Activated CD8-positive, alpha-beta T cell treated with anti-CD3 and anti-CD28 coated beads, Interleukin-2, amount 10 ng/mL, durations not matched to agents 7 days and 5 days (primary cell): ENCODE results near the gene CFAP251. TPM values are rescaled to one million over a fixed set of nuclear protein-coding genes. Genes with fewer than 3 reads are reported as not detected.
"Not testable (repeated sequence)": the region's sequence is repeated elsewhere in the genome, so short reads cannot be mapped to it uniquely, and the experiment has no call there.

Experiments
- ATAC-seq: fragments of 150-1000 bp; cut with Tn5 transposase; one replicate; pipeline ENCODE4 v1.10.0; 2021; ENCODE audit warnings: moderate library complexity
- CTCF ChIA-PET: fragments of 350-600 bp; sonication (Branson Sonifier 250); formaldehyde crosslinking; loops from one replicate; lab custom pipeline; 2021; ENCODE audit warnings: antibody characterized with exemption; lab: Charles Lee
- POLR2A ChIA-PET: fragments of 350-600 bp; sonication (Branson Sonifier 250); formaldehyde crosslinking; loops from one replicate; lab custom pipeline; 2021; ENCODE audit warnings: antibody characterized with exemption; lab: Charles Lee
- DNase-seq: peaks from one replicate; pipeline ENCODE4 v3.0.0-alpha.2; 2020
- H3K27ac Mint-ChIP-seq: one replicate; pipeline ENCODE4 v1.8.0; 2021; ENCODE audit warnings: mild to moderate bottlenecking, mixed read lengths
- H3K27me3 Mint-ChIP-seq: one replicate; pipeline ENCODE4 v1.8.0; 2021; ENCODE audit warnings: low read depth, mixed read lengths
- H3K36me3 Mint-ChIP-seq: one replicate; pipeline ENCODE4 v1.8.0; 2021; ENCODE audit warnings: low read depth, mixed read lengths
- H3K4me1 Mint-ChIP-seq: one replicate; pipeline ENCODE4 v1.8.0; 2021; ENCODE audit warnings: low read depth, mixed read lengths
- H3K4me3 Mint-ChIP-seq: one replicate; pipeline ENCODE4 v1.8.0; 2021; ENCODE audit warnings: mild to moderate bottlenecking, mixed read lengths
- H3K9me3 Mint-ChIP-seq: one replicate; pipeline ENCODE4 v1.8.0; 2022; ENCODE audit warnings: mixed read lengths; ENCODE audit not compliant: insufficient read depth
- total RNA-seq, 2 experiments: library from RNA; stranded (reverse); gene quantifications; one replicate each; pipeline ENCODE4 v1.2.3, GENCODE V29; 2021

The CFAP251 gene
- total RNA-seq, 2 experiments from 2014 or later, result 0.70 to 0.82 TPM

GRCh38 chr12:121888478-121889273, 29.7 kb upstream of the CFAP251 start, which contains the start of gene PSMD9:
TSS of gene PSMD9 (plus strand) at chr12:121888790. CDS start at chr12:121888857, 67 bp downstream.
- no peaks in the 10 kb centered on the region for H3K27me3 Mint-ChIP-seq
- ATAC-seq (peak; percentile 93), DNase-seq (peak; percentile 98)
- H3K9me3 Mint-ChIP-seq, result no peaks in the 10 kb centered on the region
- H3K4me3 Mint-ChIP-seq, result peak within 1 kb of the TSS; percentile 99
- POLR2A ChIA-PET, result interaction anchor here (0.7 to 2.7 kb wide), 7 partner anchors 59 to 422 kb away, joined by 3 to 12 read pairs (median 5); partner anchors contain the start of genes BCL7A and RHOF
- H3K36me3 Mint-ChIP-seq, result peaks cover 19% of the 10 kb centered on the region
- H3K4me1 Mint-ChIP-seq, result peaks cover 44% of the 10 kb centered on the region
- CTCF ChIA-PET, result interaction anchor here (0.6 to 11.4 kb wide), 22 partner anchors 9 to 202 kb away, joined by 3 to 188 read pairs (median 5); partner anchors contain the start of genes CFAP251 and RHOF
- H3K27ac Mint-ChIP-seq, result peak within 1 kb of the TSS; percentile 100

GRCh38 chr12:121889274-121889624, 29.1 kb upstream of the CFAP251 start:
- H3K9me3 Mint-ChIP-seq, result no peaks in the 10 kb centered on the region
- no peaks in the 10 kb centered on the region for H3K27me3 Mint-ChIP-seq
- H3K4me1 Mint-ChIP-seq, result peaks cover 50% of the 10 kb centered on the region
- peak overlapping the region; percentile 99 for H3K4me3 Mint-ChIP-seq
- ChIA-PET POLR2A (interaction anchor here (1.2 to 2.7 kb wide), 4 partner anchors 60 to 132 kb away, joined by 3 to 12 read pairs (median 6); partner anchors contain the start of genes BCL7A and RHOF), CTCF (interaction anchor here (0.6 to 11.4 kb wide), 12 partner anchors 8 to 171 kb away, joined by 3 to 188 read pairs (median 6); partner anchors contain the start of genes CFAP251 and RHOF)
- DNase-seq (no peak), ATAC-seq (no peak)
- H3K36me3 Mint-ChIP-seq, result peaks cover 19% of the 10 kb centered on the region
- peak overlapping the region; percentile 100 for H3K27ac Mint-ChIP-seq

DNA sequence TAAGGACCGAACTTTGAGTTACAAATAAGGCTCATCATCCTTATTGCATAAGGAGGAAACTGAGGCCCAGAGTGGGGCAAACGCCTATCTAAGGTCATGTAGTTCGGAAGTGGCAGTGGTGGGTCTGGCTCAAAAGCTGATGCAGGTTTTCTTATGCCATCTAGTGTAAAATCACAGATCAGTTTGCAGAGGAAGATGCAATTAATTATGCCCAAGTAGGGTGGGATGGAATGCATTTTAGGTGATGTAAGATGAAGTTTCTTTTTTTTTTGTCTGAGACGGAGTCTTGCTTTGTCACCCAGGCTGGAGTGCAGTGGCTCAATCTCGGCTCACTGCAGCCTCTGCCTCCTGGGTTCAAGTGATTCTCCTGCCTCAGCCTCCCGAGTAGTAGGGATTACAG, 28.7 kb upstream of the CFAP251 start:
- ChIA-PET POLR2A (interaction anchor here (0.6 to 2.7 kb wide), 3 partner anchors 19 to 95 kb away, joined by 3 to 12 read pairs (median 7); partner anchors contain the start of gene RHOF), CTCF (interaction anchor here (0.7 to 11.4 kb wide), 8 partner anchors 29 to 113 kb away, joined by 3 to 188 read pairs (median 10); partner anchors contain the start of genes CFAP251 and RHOF)
- not testable (repeated sequence) for H3K9me3 Mint-ChIP-seq, ATAC-seq, DNase-seq, H3K27me3 Mint-ChIP-seq
- peaks cover 54% of the 10 kb centered on the region for H3K4me1 Mint-ChIP-seq
- peak overlapping the region; percentile 99 for H3K4me3 Mint-ChIP-seq
- H3K36me3 Mint-ChIP-seq, result peaks cover 19% of the 10 kb centered on the region
- peak overlapping the region; percentile 100 for H3K27ac Mint-ChIP-seq

DNA sequence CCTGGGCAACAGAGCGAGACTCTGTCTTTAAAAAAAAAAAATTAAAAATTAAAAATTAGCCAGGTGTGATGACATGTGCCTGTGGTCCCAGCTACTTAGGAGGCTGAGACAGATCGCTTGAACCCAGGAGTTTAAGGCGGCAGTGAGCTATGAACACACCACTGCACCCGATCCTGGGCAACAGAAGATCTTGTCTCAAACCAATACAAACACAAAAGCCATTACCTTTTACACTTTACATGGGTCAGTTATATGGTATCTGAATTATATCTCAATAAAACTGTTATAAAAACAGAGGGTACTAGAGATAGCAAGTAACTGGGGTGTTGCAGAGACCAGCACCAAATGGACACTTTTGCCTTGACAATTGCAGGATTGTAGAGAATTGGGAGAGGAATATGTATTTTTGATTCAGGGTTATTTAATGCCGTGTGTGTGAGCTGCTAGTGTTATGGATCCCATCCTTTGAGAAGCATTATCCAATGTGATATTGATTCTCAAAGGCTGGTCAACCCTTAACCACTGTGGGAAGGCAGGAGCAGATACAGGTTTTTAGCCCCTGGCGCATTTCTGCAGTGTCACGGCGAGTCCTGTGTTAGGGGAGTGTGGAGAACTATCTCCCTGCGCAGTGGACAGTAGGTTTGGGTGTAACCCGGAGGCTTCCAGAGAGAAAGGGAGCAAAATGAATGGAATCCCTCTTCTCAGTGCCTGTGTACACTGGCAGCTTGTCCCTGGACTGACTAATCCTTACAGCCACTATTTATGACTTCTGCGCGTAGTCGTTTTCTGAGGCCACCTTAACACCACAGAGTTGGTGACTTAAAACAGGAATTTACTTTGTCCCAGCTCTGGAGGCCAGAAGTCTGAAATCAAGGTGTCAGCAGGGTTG, 25.5 kb upstream of the CFAP251 start:
- ATAC-seq (no peak), DNase-seq (no peak)
- no peak overlapping the region for H3K4me3 Mint-ChIP-seq
- POLR2A ChIA-PET, result interaction anchor here (1.2 kb wide), 1 partner anchor 99 kb away, joined by 4 read pairs; the partner anchor contains the start of gene RHOF
- H3K9me3 Mint-ChIP-seq, result no peaks in the 10 kb centered on the region
- H3K4me1 Mint-ChIP-seq, result peaks cover 52% of the 10 kb centered on the region
- no peak overlapping the region for H3K27ac Mint-ChIP-seq
- CTCF ChIA-PET, result interaction anchor here (0.9 to 11.4 kb wide), 6 partner anchors 26 to 119 kb away, joined by 3 to 188 read pairs (median 3); partner anchors contain the start of genes CFAP251 and RHOF
- peaks cover 39% of the 10 kb centered on the region for H3K36me3 Mint-ChIP-seq
- H3K27me3 Mint-ChIP-seq, result no peaks in the 10 kb centered on the region

DNA sequence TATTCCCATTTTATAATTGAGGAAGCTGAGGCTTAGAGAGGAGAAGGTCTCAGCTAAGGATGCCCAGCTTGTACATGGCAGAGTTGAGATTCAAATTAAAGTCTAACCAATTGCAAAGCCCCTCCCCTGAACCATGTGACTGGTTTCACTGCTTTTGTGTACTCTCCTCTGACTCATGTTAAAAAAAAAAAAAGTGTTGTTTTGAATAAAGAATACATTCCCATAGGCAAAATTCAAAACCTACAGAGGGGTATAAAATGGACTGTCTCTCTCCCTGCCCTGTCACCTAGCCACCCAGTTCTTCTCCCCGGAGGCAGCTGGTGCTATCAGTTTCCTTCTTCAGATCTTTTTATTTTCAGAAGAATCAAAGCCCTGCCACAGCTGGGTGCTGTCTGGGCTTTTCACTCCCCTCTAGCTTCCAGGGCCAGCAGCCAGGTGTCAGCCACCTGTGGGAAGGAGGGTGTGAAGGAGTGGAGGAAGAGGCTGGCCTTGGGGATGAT, 24.4 kb upstream of the CFAP251 start:
- peak overlapping the region; percentile 69 for H3K27ac Mint-ChIP-seq
- peak; percentile 41 for DNase-seq
- CTCF ChIA-PET, result interaction anchor here (1.0 to 11.4 kb wide), 5 partner anchors 90 to 121 kb away, joined by 3 to 188 read pairs (median 3); partner anchors contain the start of gene RHOF
- no peaks in the 10 kb centered on the region for H3K27me3 Mint-ChIP-seq
- H3K4me1 Mint-ChIP-seq, result peaks cover 43% of the 10 kb centered on the region
- ATAC-seq, result peak; percentile 20
- peaks cover 39% of the 10 kb centered on the region for H3K36me3 Mint-ChIP-seq
- H3K9me3 Mint-ChIP-seq, result no peaks in the 10 kb centered on the region
- POLR2A ChIA-PET, result interaction anchor here (1.2 kb wide), 1 partner anchor 100 kb away, joined by 4 read pairs; the partner anchor contains the start of gene RHOF
- no peak overlapping the region for H3K4me3 Mint-ChIP-seq

DNA sequence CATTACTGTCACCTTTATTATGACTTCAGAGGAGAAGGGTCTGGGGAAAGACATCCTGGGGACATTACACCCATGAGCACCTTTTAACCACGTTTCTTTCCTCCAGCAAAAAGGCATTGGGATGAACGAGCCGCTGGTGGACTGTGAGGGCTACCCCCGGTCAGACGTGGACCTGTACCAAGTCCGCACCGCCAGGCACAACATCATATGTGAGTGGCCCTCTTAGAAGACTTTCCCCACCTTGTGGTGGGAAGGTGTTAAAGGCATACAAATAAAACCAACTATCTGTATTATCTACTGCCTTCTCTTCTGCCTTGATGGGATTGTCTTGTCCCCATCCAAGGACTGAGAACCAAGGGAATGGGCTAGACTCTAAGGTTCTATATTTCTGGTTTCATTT, 23.8 kb upstream of the CFAP251 start:
- POLR2A ChIA-PET, result no interaction called here
- DNase-seq, result no peak

GRCh38 chr12:121898287-121898686, 20.1 kb upstream of the CFAP251 start:
- DNase-seq (no peak), ATAC-seq (no peak)
- H3K9me3 Mint-ChIP-seq, result no peaks in the 10 kb centered on the region
- ChIA-PET POLR2A (no interaction called here), CTCF (interaction anchor here (1.5 to 2.9 kb wide), 2 partner anchors 10 to 104 kb away, joined by 4 to 7 read pairs; partner anchors contain the start of gene PSMD9)
- H3K36me3 Mint-ChIP-seq, result peaks cover 46% of the 10 kb centered on the region
- no peak overlapping the region for H3K4me3 Mint-ChIP-seq
- H3K27ac Mint-ChIP-seq, result no peak overlapping the region
- H3K27me3 Mint-ChIP-seq, result no peaks in the 10 kb centered on the region
- H3K4me1 Mint-ChIP-seq, result peaks cover 17% of the 10 kb centered on the region

More for the DNA sequence above, 23.8 kb upstream of the CFAP251 start:
- Mint-ChIP-seq H3K27me3 (no peaks in the 10 kb centered on the region), H3K4me1 (peaks cover 39% of the 10 kb centered on the region), H3K4me3 (no peak overlapping the region), H3K9me3 (no peaks in the 10 kb centered on the region), H3K36me3 (peaks cover 35% of the 10 kb centered on the region), H3K27ac (peak overlapping the region; percentile 69)
- ATAC-seq, result peak; percentile 26
- CTCF ChIA-PET, result interaction anchor here (11.4 kb wide), 1 partner anchor 100 kb away, joined by 188 read pairs; the partner anchor contains the start of gene RHOF

- Mint-ChIP-seq H3K27ac (no peak overlapping the region), H3K4me1 (peaks cover 4% of the 10 kb centered on the region), H3K27me3 (no peaks in the 10 kb centered on the region), H3K4me3 (no peak overlapping the region), H3K36me3 (peaks cover 53% of the 10 kb centered on the region), H3K9me3 (no peaks in the 10 kb centered on the region)
- ChIA-PET CTCF (interaction anchor here (2.9 kb wide), 1 partner anchor 105 kb away, joined by 7 read pairs; no protein-coding TSS in a partner anchor), POLR2A (no interaction called here)
- ATAC-seq (no peak), DNase-seq (no peak)
These were observed 18.8 kb upstream of the CFAP251 start for GRCh38 chr12:121899590-121899989.

- H3K27ac Mint-ChIP-seq, result no peak overlapping the region
- DNase-seq (no peak), ATAC-seq (peak; percentile 55)
- H3K36me3 Mint-ChIP-seq, result peaks cover 41% of the 10 kb centered on the region
- CTCF ChIA-PET, result interaction anchor here (1.1 kb wide), 1 partner anchor 109 kb away, joined by 4 read pairs; no protein-coding TSS in a partner anchor
- no peaks in the 10 kb centered on the region for H3K27me3 Mint-ChIP-seq
- H3K4me1 Mint-ChIP-seq, result no peaks in the 10 kb centered on the region
- H3K4me3 Mint-ChIP-seq, result no peak overlapping the region
- no peaks in the 10 kb centered on the region for H3K9me3 Mint-ChIP-seq
- POLR2A ChIA-PET, result no interaction called here
These were observed 15.2 kb upstream of the CFAP251 start for GRCh38 chr12:121903202-121903601.

DNA sequence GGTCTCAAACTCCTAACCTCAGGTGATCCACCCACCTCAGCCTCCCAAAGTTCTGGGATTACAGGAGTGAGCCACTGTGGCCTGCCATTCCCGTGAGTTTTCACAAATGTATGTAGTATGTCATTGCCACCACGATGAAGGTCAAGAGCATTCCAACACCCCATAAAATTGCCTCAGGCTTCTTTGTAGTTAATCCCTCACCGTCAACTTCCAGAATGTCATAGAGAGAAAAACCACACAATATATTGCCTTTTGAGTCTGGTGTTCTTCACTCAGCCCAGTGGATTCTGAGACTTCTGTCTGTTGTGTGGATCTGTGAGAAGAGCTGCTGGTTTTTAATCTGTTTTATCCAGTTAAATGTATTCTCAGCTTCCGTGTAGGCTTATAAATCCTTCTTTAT, 12.6 kb upstream of the CFAP251 start:
- CTCF ChIA-PET, result no interaction called here

More for the DNA sequence above, 12.6 kb upstream of the CFAP251 start:
- peaks cover 52% of the 10 kb centered on the region for H3K36me3 Mint-ChIP-seq
- no peaks in the 10 kb centered on the region for H3K9me3 Mint-ChIP-seq
- H3K4me1 Mint-ChIP-seq, result peaks cover 8% of the 10 kb centered on the region
- no peak for ATAC-seq
- H3K27me3 Mint-ChIP-seq, result no peaks in the 10 kb centered on the region
- DNase-seq, result no peak
- POLR2A ChIA-PET, result no interaction called here
- H3K4me3 Mint-ChIP-seq, result no peak overlapping the region
- no peak overlapping the region for H3K27ac Mint-ChIP-seq
